Measurements from ENCODE around the gene ZFAND3.

Gene ZFAND3

DNA sequence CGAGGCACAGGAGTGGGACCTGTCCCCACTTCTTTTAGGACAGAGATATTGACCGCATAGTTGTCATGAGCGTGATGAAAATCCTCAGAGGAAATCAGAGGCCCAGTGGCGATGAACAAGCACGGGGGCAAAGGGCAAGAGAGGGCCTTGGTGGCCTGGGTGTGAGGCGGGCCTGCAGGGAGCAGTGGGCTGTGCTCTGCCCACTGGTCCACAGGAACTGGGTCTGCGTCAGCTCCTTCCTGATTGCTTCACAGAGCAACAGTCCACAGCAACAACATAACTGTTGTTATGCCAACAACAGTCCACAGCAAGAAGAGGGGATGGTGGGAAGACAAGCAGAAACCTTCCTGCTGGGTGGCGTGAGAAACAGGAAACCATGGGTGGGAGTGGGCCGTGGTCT, 335.6 kb downstream of the ZFAND3 start:
- DNase-seq (ENCODE audit: low read depth) = no peak

DNA sequence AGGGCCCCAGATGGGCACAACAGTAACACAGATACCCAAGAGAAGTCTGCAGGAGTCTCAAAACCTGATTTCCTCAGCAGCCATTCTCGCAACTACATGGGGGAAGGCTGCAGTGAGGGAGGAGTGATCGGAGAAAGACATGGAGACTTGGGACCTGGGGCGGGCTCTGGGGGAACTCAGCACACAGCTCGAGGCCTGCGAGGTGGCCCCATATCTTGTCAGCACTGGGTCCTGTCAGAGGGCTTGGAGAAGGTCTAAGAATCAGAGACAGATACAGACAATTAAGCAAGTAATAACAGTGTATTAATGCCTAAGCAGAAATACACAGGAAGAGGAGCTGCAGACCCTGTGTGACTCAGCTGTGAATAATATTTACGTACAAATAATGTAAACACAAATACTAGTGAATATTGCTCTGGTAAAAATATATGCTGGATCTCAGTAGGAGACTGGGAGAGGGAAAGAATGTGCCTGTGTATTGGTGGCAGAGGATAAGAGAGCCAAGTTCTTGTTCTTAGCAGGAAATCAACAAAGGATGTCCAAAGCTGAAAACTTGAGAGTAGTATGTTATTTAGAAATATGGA, 336.2 kb downstream of the ZFAND3 start:
- DNase-seq (ENCODE audit: low read depth) = no peak

DNA sequence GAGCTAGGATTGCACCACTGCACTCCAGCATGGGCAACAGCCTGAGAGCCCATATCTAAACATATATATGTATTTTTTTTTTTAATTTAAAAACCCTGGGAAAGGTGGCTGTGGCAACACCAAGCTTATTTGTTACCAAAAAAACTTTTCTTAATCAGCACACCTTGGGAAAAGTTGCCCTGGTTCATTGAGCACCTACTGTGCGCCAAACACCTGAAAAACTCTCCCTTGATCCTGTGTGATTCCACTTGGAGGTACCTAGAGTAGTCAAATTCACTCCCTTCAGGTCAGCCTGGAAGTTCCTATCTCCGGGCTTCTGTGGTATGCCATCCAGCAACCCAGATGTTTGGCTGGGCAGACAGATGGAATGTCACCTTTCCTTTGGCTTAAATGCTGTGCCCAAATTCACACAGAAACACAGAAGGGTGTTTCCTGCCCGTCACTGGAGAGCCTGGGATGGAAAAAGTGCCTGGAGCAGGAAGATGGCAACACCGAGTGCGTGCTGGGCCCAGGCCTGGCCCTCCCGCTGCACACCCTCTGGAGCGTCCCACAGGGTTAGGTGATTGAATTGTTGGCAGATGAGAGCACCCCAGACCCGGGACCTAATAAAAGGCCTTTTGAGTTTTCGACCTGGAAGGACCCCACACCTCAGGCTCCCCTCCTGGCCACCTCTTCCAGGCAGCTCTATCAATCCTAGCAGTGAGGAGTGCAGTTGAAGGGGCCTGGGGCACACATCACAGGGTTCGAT, 337.5 kb downstream of the ZFAND3 start:
- no peak for DNase-seq (ENCODE audit: low read depth)

DNA sequence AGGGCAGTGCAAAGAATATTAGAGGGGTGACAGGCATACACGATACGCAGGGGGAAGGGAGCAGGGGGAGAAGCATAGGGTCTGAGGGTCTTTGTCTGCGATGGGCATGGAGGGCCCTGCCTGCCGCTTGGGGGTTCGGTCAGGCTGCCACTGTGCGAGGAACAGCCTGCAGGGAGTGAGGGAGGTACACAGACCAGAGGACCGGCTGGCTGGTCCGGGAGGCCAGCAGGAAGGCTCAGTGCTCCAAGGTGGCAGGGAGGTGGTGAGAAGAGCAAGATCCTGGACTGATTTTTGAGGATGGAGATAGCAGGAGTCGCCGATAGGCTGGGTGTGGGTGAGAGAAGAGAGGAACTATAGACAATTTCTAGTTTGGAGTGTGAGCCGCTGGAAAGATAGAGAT, 338.4 kb downstream of the ZFAND3 start:
- DNase-seq (ENCODE audit: low read depth) = no peak

DNA sequence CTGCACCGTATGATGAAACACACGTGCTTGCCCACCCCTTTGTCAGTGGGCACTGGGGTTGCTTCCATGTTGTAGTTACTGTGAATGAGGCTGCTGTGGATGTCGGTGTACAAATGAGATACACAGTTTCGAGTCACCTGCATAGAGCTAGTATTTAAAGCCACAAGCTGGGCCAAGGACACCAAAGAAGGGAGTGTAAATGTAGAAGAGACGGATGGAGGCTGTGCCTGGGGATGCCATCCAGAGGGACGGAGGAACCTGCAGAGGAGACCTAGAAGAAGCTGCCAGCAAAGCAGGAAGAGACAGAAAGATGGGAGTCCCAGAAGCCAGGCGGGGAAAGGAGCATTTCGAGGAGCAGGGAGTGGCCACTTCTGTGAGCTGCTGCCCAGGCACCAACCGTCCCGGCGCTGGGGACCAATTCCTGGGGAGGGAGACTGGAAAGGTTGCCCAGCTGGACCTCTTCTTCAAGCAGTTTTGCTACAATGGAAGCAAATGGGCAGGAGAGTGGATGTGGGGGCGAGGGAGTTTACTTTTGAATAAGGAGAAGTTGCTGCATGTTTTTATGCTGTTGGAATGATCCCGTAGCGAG, 339.3 kb downstream of the ZFAND3 start:
- DNase-seq (ENCODE audit: low read depth) = no peak

DNA sequence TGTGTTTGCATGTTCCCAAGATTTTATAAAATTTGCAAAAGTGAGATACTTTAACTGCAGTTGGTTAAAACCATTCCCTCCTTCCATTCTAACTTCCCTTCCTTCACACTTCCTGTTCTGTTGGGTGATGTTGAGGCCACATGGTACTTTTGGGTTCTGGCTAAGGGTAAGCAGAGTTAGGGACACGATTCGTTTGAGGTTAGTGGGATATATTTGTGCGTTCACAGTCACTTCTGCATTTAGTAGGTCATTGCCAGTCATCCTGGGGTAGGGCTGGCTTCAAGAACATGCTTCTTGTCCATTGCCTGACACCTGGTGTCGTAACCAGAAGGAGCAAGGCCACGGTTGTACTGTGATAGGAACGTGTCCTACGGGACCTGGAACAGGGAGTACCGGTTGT, 340.1 kb downstream of the ZFAND3 start:
- DNase-seq (ENCODE audit: low read depth) = no peak

DNA sequence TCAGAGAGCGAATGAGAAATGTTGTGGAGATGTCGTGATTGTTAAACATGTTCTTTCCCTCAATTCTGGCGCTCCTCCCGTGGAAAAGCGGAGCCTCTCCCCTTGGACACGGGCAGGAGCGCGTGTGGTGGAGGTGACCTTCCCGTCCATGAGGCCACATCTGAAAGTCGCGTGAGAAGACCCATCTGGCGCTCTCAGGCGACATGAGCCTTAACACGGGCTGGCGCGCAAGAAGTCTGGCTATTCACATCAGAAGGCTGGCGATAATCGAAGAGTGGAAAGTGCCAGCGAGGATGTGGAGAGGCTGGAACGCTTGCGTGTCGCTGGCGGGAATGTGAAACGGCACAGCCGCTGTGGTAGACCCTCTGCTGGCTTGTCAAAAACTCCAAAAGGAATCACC, 341.3 kb downstream of the ZFAND3 start:
- no peak for DNase-seq (ENCODE audit: low read depth)

- no peak for DNase-seq (ENCODE audit: low read depth)
Observed at GRCh38 chr6:38161331-38161730, 341.8 kb downstream of the ZFAND3 start.

GRCh38 chr6:38161754-38162492, 342.4 kb downstream of the ZFAND3 start:
- DNase-seq (ENCODE audit: low read depth) = no peak

DNA sequence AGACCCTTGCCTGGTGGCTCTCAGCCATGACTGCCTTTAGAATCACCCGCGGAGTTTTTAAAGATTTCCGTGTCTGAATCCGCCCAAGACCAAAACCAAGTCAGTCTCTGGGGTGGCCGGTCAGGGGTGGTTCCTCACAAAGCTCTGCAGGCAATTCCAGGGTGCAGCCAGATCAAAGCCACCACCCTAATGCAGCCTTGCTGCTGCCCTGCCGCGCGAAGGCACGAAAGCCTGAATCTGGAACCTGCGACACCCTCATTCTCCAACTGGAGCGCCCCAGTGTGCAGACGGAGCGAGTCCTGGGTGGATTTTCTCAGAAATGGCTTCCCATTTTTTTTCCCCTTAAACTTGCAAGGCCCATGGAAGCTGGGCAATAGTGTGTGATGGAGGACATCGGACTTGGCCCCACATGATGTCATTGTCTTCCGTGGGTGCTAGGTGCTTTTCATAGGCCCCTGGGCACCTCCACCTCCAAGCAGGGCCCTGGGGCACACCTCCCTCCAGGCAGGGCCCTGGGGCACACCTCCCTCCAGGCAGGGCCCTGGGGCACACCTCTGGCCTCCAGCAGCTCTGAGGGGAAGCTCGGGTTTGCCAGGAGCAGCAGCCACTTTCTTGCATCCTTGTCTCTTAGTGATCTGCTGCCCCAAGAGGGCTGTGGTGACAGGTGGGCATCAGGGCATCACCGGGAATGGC, 343.1 kb downstream of the ZFAND3 start:
- DNase-seq (ENCODE audit: low read depth) = no peak

- DNase-seq (ENCODE audit: low read depth) = no peak
Observed at GRCh38 chr6:38163186-38164130, 343.9 kb downstream of the ZFAND3 start.

GRCh38 chr6:38164131-38164481, 344.6 kb downstream of the ZFAND3 start:
- DNase-seq (ENCODE audit: low read depth) = no peak

- no peak for DNase-seq (ENCODE audit: low read depth)
Observed at GRCh38 chr6:38164671-38165108, 345.2 kb downstream of the ZFAND3 start.

- no peak for DNase-seq (ENCODE audit: low read depth)
Observed at GRCh38 chr6:38166411-38167240, 347.1 kb downstream of the ZFAND3 start.

DNA sequence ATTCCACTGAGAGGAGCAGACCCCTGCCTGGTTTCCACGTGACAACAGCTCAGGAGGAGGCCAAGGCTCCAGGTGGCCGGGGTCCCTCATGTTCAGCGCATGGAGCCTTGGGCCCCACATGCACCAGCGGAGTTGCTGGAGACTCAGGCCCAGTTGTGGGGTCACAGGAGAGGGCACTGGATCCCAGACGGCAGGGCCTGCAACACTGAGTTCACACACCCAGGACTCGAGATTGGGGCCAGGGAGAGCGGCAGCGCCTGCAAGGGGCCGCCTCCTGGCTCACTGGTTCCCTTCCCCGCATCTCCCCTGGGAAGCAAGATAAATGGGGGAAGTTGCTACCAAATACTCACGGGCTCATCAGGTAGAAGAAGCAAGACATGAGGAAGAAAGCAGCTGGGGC, 348.1 kb downstream of the ZFAND3 start:
- no peak for DNase-seq (ENCODE audit: low read depth)

DNA sequence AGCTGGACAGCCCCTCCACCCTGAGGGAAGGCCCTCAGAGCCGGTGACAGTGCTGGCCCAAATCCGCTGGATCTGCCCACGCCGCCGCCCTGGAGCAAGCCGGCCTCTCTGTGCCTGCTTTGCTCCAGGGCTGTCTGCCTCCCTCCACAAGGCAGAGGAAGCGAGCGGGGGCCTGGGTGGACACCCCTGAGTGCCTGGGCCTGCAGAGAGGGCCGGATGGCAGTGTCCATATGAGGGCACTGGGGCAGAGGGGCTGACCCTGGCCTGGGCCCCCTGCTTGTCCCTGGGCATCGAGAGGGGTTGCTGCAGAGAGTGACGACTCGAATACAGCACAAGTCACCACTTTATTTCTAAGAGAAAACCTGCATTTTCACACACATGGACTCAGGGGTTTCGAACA, 348.6 kb downstream of the ZFAND3 start:
- no peak for DNase-seq (ENCODE audit: low read depth)

GRCh38 chr6:38168699-38169098, 349.2 kb downstream of the ZFAND3 start:
- no peak for DNase-seq (ENCODE audit: low read depth)

DNA sequence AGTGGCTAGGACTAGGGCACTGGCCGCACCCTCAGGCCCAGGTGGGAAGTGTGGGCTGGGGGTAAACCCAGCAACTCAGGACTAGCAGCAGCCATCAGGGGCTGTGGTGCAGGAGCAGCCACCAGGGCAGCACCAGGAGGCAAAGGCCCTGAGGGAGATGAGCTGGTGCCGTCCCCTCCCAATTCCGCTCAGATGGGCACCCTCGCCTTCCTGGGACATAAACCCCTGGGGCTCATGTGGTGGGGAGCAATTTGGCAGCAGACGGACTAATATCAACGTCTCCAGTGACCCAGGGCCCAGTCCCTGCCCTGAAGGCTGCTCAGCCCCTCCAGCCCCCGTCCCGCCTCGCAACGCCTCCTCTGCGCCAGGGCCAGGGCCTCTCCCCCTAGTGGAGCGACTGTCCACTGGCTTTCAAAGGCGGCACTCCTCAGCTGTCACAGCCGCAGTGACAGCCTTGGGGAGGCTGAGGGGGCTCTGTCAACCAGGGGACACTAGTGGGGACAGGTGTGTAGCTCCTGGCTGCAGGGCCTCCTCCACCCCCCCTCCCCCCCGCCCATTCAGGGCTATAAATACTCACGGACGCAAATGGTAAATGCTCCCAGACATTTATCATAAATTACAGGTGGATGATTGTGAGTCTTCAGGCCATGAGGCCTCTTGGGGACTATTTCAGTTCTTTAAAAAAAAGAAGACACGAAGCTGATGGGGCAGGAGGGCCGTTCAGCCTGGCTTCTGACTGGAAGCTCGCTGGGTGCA, 349.9 kb downstream of the ZFAND3 start:
- no peak for DNase-seq (ENCODE audit: low read depth)

GRCh38 chr6:38169977-38170526, 350.5 kb downstream of the ZFAND3 start:
- DNase-seq (ENCODE audit: low read depth) = no peak
